CD4-positive, alpha-beta T cell (primary cell): Measurements from ENCODE around the gene ALG12. TPM values are rescaled to one million over a fixed set of nuclear protein-coding genes. Genes with fewer than 3 reads are reported as not detected.

Experiments
- ATAC-seq: fragments of 200-7000 bp; cut with Tn5 transposase; one replicate; pipeline ENCODE4 v1.10.0; 2022; ENCODE audit warnings: mild to moderate bottlenecking; ENCODE audit not compliant: poor library complexity
- CTCF ChIA-PET: fragments of 350-600 bp; sonication (Branson Sonifier 250); formaldehyde crosslinking; loops from one replicate; lab custom pipeline; 2021; ENCODE audit warnings: antibody characterized with exemption, inconsistent platforms; lab: Charles Lee
- POLR2A ChIA-PET: fragments of 350-600 bp; sonication (Branson Sonifier 250); formaldehyde crosslinking; loops from one replicate; lab custom pipeline; 2021; ENCODE audit warnings: antibody characterized with exemption, inconsistent platforms; lab: Charles Lee
- DNase-seq, 14 experiments: peaks; one replicate each; pipeline ENCODE4 v3.0.0-alpha.2; 2013 to 2020; ENCODE audit warnings: mixed read lengths in 2 of 14
- H3K27ac ChIP-seq, 2 donors: one replicate each; pipeline versions ENCODE4 v1.5.1 to v1.7.0; 2013; ENCODE audit warnings: low read length in 2 of 2, low read depth in 1 of 2, mild to moderate bottlenecking in 1 of 2
- H3K27me3 ChIP-seq, 2 experiments: 1 replicate in 1 of 2; 2 replicates in 1 of 2; pipeline versions ENCODE4 v1.6.1 to v1.7.0; 2013; ENCODE audit warnings: low read length in 2 of 2, control low read depth in 1 of 2, mild to moderate bottlenecking in 1 of 2, moderate library complexity in 1 of 2; ENCODE audit not compliant: insufficient read depth in 2 of 2, control insufficient read depth in 1 of 2
- H3K36me3 ChIP-seq: one replicate; pipeline ENCODE4 v1.6.1; 2013; ENCODE audit warnings: low read length, control low read depth; ENCODE audit not compliant: insufficient read depth
- H3K4me1 ChIP-seq: one replicate; pipeline ENCODE4 v1.6.1; 2013; ENCODE audit warnings: low read length, control low read depth; ENCODE audit not compliant: insufficient read depth
- H3K4me3 ChIP-seq: one replicate; pipeline ENCODE4 v1.5.1; 2013; ENCODE audit warnings: mild to moderate bottlenecking, low read length, moderate library complexity
- H3K9me3 ChIP-seq, 2 experiments: 1 replicate in 1 of 2; 2 replicates in 1 of 2; pipeline versions ENCODE4 v1.6.1 to v1.7.0; 2013; ENCODE audit warnings: low read length in 2 of 2, mild to moderate bottlenecking in 2 of 2, control low read depth in 1 of 2, moderate library complexity in 1 of 2; ENCODE audit not compliant: control insufficient read depth in 1 of 2, insufficient read depth in 1 of 2
- H3K27ac Mint-ChIP-seq: one replicate; pipeline ENCODE4 v1.8.0; 2020; ENCODE audit warnings: mixed read lengths
- H3K27me3 Mint-ChIP-seq: one replicate; pipeline ENCODE4 v1.8.0; 2021; ENCODE audit warnings: mixed read lengths
- H3K36me3 Mint-ChIP-seq: one replicate; pipeline ENCODE4 v1.8.0; 2021; ENCODE audit warnings: low read depth, mixed read lengths
- H3K4me1 Mint-ChIP-seq: one replicate; pipeline ENCODE4 v1.8.0; 2021; ENCODE audit warnings: low read depth, mixed read lengths
- H3K4me3 Mint-ChIP-seq: one replicate; pipeline ENCODE4 v1.8.0; 2020; ENCODE audit warnings: mild to moderate bottlenecking, mixed read lengths
- H3K9me3 Mint-ChIP-seq: one replicate; pipeline ENCODE4 v1.8.0; 2020; ENCODE audit warnings: mixed read lengths
- CTCF ChIP-seq: fragments of 200-600 bp; IDR thresholded peaks from one replicate; pipeline ENCODE4 v1.8.0; 2022; ENCODE audit warnings: antibody characterized with exemption, mild to moderate bottlenecking
- intact Hi-C, 2 experiments: fragments of 100-400 bp; cut with DNase I in 1 of 2; cut with micrococcal nuclease in 1 of 2; formaldehyde crosslinking; loops; one replicate each; pipeline versions ENCODE4 v1.15.1 to v1.9.0; 2023 to 2025; cut with DNase I, micrococcal nuclease
- total RNA-seq, 174 experiments: library from RNA in 2 of 174; stranded (reverse) in 2 of 174; gene quantifications; one replicate each; pipeline ENCODE4 v1.2.3 and lab custom pipeline; 2021 to 2026

ALG12 gene
- total RNA-seq, 2 experiments from 2014 or later: 13.5 to 14.6 TPM

GRCh38 chr22:49867303-49868265, 50.7 kb downstream of the ALG12 start:
- ChIA-PET CTCF (no interaction called here), POLR2A (interaction anchor here (2.4 kb wide), 1 partner anchor 12 kb away, joined by 12 read pairs; no protein-coding TSS in a partner anchor)
- Mint-ChIP-seq H3K4me3 (peak overlapping the region; percentile 38), H3K36me3 (peaks cover 57% of the 10 kb centered on the region), H3K27me3 (no peaks in the 10 kb centered on the region), H3K9me3 (peaks cover 5% of the 10 kb centered on the region), H3K27ac (peak overlapping the region; percentile 80), H3K4me1 (peaks cover 76% of the 10 kb centered on the region)
- no peak for TF ChIP-seq CTCF
- H3K27ac ChIP-seq: peak overlapping the region in 1 of 2 donors; percentile 18
- H3K4me3 ChIP-seq: no peak overlapping the region
- no peaks in the 10 kb centered on the region for H3K36me3 ChIP-seq
- peak in 3 of 14 experiments; percentile 45 to 74 (median 56) for DNase-seq
- H3K9me3 ChIP-seq: peaks cover 16 to 20% of the 10 kb centered on the region in 2 experiments
- no peaks in the 10 kb centered on the region for H3K27me3 ChIP-seq
- ATAC-seq: peak; percentile 45
- peaks cover 59% of the 10 kb centered on the region for H3K4me1 ChIP-seq
- intact Hi-C loops: no loop called here

GRCh38 chr22:49866646-49867045, 51.6 kb downstream of the ALG12 start:
- intact Hi-C loops: no loop called here
- Histone ChIP-seq H3K9me3 (peaks cover 16 to 20% of the 10 kb centered on the region in 2 experiments), H3K4me3 (no peak overlapping the region), H3K27ac (no peak overlapping the region), H3K4me1 (peaks cover 65% of the 10 kb centered on the region), H3K36me3 (no peaks in the 10 kb centered on the region), H3K27me3 (no peaks in the 10 kb centered on the region)
- Mint-ChIP-seq H3K4me3 (peak overlapping the region; percentile 38), H3K9me3 (peaks cover 5% of the 10 kb centered on the region), H3K27me3 (no peaks in the 10 kb centered on the region), H3K4me1 (peaks cover 79% of the 10 kb centered on the region), H3K36me3 (peaks cover 52% of the 10 kb centered on the region), H3K27ac (peak overlapping the region; percentile 80)
- POLR2A ChIA-PET: no interaction called here
- no peak for TF ChIP-seq CTCF
- CTCF ChIA-PET: interaction anchor here (0.6 kb wide), 1 partner anchor 9 kb away, joined by 3 read pairs; no protein-coding TSS in a partner anchor
- DNase-seq (no peak), ATAC-seq (no peak)

GRCh38 chr22:49866134-49866533, 52.1 kb downstream of the ALG12 start:
- no peak overlapping the region for H3K4me3 Mint-ChIP-seq
- TF ChIP-seq CTCF: no peak
- no peaks in the 10 kb centered on the region for H3K36me3 ChIP-seq
- peaks cover 52% of the 10 kb centered on the region for H3K36me3 Mint-ChIP-seq
- H3K27ac ChIP-seq: no peak overlapping the region
- CTCF ChIA-PET: interaction anchor here (0.6 kb wide), 1 partner anchor 9 kb away, joined by 3 read pairs; no protein-coding TSS in a partner anchor
- peaks cover 61% of the 10 kb centered on the region for H3K4me1 ChIP-seq
- no peaks in the 10 kb centered on the region for H3K27me3 ChIP-seq
- no peak for DNase-seq
- peaks cover 5% of the 10 kb centered on the region for H3K9me3 Mint-ChIP-seq
- intact Hi-C loops: no loop called here
- no peak overlapping the region for H3K4me3 ChIP-seq
- POLR2A ChIA-PET: no interaction called here
- H3K27me3 Mint-ChIP-seq: no peaks in the 10 kb centered on the region
- ATAC-seq: no peak
- H3K9me3 ChIP-seq: peaks cover 16 to 20% of the 10 kb centered on the region in 2 experiments
- peak overlapping the region; percentile 14 for H3K27ac Mint-ChIP-seq
- peaks cover 84% of the 10 kb centered on the region for H3K4me1 Mint-ChIP-seq
